NCI-H128 (cell line): ENCODE results near the gene STK24.
A peak's percentile ranks its signal among the peaks of the same experiment; 100 is the strongest.

Experiments used
- DNase-seq: peaks from one replicate; lab custom pipeline; 2025; ENCODE audit not compliant: unreplicated experiment; lab: John Stamatoyannopoulos, UW

Gene STK24

DNA sequence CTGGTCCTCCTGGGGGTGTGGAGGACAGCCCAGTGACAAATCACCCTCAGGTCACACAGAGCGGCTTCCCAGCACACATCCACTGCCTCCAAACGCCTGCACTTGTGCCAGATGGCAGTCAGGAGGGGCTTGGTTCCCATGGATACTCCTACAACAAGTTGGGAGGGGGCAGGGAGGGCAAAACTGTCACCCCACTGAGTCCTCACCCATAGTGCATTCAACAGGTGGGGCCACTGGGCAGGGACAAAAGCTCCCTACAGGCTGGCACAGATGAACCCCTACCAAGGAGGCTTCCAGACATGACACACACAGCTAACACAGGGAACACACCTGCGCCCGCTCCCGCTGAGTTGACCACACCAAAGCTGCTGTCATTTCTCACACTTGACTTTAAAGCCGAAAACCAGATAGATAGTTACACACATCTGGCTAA is 120.5 kb downstream of the STK24 start:
- DNase-seq, result no peak

- peak; percentile 8 for DNase-seq
Measured at GRCh38 chr13:98454389-98454881, 122.5 kb downstream of the STK24 start.

DNA sequence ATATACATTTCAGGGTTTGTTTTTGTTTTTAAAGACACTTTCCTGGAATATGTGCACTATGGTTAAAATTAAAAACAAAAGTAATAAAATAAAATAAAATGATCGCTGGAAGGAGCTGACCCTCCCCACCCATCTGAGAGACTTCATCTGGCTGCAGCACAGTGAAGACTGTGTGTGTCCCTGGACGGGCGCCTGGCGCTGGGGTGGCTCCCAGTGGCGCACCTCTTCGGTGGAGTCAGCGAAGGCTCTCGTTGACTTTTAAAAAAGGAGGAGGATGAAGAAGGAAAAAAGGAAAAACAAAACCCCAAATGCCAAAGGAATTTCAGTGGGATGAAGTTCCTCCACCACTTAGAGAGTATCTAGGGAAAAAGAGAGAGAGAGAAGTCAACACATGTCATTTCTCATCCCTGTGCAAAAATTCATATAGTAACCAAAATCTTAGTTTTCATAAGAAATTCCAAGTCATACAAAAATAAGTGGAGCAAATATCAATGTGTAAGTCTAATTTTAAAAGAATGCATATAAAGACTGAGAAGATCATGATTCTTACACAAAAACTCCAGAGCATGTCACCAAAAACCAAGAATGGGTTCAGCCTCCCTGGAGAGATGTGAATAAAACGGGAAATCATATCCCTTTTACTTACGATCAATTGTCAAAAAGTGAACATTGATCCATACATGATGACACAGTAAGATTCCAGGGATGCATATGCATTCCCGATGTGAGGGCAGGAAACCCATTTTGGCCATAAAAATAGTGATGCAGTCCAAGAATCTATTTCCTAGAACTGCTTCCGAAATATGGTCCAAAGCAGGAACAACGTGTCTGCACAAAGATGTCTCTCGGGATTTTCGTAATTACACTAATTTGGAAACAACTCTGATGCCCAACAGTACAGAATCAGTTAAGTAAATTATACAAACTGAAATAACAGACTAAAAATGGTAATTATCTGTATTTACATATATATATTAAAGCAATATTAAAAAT is 123.8 kb downstream of the STK24 start:
- no peak for DNase-seq

DNA sequence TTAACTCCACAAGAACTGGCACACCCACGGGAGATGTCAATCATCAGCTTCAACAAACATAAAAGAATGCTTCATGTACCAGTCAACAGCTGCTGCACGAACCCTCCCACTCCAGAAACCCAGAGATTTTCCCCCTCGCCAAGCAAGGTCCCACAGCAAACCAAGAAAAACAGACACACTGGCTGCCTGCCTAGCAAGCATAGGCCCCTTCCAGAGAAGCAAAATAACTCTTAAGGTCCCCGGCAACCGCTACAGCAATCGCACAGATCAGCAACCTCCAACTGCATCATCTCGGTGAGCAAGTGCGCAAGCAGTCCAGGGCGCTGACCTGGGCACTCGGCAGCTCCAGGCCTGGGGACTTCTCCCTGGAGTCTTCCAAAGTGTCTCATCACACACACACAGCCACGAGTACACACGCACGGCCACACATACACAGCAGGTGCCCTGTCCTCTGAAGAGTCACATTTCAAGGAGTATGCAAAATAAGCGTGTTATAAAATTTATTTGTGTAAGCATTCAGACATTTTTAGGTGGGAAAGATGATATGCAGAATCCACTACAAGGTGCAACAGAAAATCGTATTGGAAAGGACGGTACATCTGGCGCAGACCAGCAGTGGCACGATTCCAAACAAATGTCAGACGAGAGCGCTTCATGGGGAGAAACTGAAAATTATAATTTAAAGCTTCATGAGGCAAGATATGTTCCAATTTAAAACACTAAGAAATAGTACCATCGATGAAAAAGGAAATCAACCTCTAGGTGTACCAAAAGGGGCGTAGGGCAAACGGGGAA is 125.0 kb downstream of the STK24 start:
- no peak for DNase-seq

- no peak for DNase-seq
Measured at GRCh38 chr13:98450539-98451111, 126.3 kb downstream of the STK24 start.

DNA sequence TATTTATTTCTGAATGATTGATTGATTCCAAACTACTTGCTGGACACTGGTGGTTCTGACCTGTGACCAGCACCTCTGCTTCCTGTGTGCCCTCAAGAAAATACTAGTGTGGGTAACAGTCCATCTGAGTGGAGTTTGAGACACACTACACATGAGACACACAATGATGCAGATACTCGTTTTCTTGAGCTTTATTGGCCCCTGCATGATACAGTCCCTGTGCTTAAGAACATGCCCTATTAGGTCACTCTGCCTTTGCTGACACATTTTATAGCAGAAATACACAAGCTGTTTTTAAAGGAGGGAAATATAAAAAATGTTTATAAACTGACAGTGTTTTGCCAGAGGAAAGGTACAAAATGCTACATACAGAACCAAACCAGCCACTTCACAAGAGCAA is 126.9 kb downstream of the STK24 start:
- DNase-seq, result no peak

DNA sequence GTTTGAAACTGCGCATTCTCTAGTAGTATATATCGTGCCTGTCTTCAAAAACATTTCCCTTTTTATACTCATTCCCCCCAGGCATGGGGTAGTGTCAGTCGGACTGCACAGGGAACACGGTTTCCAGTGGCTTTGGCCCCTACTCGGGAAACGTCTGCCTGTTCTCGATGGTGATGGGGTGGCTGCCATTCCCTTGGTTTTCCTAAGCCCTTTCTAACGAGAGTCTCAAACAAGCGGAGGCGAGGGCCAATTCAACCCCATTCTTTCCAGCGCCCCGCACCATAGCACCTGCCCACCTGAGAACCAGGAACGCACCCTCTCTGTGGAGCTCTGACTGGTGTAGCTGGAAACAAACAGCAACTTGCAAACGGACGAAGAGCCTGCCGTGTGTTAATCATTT is 127.6 kb downstream of the STK24 start:
- no peak for DNase-seq

- DNase-seq, result no peak
Measured at GRCh38 chr13:98448642-98448928, 128.3 kb downstream of the STK24 start.

DNA sequence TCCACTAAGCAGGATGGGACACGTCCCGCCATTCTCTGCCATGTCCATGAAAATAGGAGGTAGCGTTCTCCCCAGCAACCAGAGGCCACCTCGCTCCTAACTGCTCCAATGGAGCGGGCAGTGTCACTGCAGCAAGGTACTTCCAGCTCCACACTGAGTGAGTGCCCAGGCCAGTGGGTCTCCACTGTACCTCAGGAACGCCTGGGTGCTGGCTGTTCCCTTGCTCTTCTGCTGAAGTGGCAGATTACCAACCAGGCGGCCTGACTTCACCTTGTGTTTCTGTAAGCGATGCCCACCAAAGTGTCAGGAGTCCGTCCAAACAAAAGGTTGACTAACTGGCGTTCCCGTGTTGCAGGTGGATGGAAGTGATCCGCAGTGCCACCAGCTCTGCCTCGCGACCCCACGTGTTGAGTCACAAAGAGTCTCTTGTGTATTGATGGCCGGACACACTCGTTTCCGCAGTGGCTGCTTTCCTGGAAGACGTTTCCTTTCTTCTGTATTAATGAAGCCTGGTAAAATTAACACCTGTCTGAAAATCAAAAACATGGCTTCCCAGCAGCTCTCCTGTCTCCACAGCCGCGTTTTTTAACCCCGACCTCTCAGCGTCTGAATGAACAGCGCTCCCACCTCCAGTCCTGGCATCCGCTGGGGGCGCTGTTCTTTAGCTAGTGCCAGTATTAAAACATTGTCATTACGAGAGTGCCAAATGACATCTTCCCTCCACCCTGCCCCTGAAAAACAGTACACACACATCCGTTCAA is 128.8 kb downstream of the STK24 start:
- no peak for DNase-seq

GRCh38 chr13:98447130-98447529 is 129.8 kb downstream of the STK24 start:
- no peak for DNase-seq

GRCh38 chr13:98446234-98446621 is 130.7 kb downstream of the STK24 start:
- DNase-seq, result no peak

DNA sequence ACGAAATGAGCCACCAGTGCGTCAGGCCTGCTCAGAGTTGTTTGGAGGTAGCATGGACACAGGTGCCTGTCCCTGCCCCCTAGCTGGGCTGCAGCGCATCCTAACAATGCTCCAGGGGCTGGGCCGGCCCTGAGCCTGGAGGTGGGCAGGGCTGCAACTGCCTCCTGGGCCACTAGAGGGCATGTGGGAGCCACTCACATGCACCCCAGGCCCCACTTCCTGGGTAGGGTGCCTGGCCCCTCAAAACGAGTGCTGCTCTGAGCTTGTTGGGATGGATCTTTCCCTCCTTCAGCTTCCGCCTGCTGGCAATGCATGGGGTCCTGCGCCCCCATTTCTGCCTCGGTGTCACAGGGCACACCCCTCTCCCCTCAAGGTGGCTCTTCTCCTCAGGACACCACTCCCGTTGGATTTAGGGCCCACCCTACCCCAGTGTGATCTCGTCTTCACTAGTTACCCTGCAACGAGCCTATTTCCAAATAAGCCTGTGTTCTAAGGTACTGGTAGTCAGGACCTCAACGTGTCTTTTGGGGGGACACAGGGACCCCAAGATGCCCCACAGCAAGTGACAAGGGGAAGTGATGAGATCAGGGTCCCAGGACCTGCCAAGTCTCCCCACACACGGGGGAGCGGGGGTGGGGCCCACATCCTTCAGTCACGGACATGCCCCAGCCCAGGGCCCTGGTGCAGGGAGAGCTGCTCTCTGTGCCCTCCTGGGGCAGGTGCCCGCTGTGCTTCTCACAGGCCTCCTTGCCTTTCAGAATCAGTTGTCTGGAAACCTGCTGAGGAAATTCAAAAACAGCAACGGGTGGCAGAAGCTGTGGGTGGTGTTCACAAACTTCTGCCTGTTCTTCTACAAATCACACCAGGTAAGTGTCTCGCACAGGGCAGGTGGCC is 131.3 kb downstream of the STK24 start:
- peak; percentile 15 for DNase-seq

DNA sequence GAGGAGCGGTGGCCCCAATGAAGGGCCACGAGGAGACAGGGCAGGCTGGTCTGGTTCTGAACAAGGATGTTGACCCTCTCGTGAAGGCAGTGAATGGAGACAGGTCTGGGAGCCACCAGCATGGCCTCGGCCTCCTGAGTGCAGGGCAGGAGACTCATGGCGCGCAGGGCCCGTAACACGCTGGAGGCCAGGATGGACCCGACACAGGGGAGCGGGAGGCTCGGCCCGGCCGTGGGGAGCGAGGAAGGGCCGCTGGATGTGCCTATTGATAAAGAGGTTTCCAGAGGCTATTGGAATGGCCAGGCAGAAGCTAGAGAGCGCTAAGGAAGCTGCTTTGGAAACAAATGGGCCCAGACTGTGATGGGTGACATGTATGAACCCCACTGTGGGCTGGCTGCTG is 132.5 kb downstream of the STK24 start:
- no peak for DNase-seq

GRCh38 chr13:98443800-98444325 is 133.0 kb downstream of the STK24 start:
- DNase-seq, result no peak

DNA sequence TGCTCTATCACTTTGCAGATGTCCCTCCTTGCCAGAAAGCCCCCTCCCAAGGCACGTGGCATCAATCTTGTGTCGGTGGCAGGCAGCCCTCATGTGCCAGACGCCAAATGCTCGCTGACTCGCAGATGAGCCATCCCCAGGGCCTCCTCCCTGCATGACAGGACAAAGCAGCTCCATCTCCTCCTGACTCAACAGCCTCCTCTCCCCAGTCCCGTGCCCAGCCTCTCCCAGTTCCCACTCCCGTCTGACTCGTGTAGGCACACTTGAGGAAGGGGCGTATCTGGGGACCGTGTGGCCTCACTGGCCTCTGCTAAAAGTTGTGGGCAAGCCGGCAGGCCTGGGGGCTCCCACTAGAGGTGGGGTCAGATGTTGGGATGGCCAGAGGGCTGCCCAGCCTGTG is 133.6 kb downstream of the STK24 start:
- no peak for DNase-seq

- DNase-seq, result no peak
Measured at GRCh38 chr13:98442391-98443230, 134.3 kb downstream of the STK24 start.

DNA sequence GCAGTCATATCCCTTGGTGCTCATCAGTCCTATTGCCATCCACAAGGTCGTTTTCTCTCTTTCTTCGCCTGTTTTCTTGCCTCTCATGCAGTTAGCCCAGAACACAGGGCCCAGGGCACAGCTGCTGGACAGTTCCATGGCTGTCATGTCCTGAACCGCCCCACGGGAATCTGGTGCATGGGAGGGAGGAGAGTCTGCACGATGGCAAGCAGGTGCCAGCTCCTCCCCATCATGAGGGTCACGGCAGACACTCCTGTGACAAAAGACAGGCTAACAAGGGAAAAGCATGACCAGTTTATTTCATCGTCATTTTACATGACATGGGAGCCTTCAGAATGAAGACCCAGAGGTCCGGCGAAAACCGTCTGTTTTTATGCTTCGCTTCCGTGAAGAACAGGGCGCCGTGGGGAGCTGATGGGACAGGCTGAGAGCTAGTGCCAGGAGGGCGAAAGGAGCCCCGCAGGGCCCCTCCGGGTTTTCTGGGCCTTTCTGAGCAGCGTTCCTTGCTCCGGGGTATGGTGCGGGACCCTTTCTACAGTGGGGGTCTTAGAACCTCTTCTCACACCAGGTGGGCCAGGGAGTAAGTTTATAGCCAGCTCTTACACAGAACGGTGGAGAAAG is 135.7 kb downstream of the STK24 start:
- no peak for DNase-seq

- DNase-seq, result no peak
Measured at GRCh38 chr13:98440390-98441055, 136.4 kb downstream of the STK24 start.
